HL-60 (cell line): ENCODE data around the gene P4HA2.

ENCODE experiments used
- POLR2AphosphoS5 ChIP-seq: IDR thresholded peaks from 2 replicates; pipeline ENCODE4 v1.6.1; 2012; ENCODE audit warnings: low read depth
- TF ChIP-seq, protein P1 (sequence below): IDR thresholded peaks from one replicate; pipeline ENCODE4 v1.5.1; 2011; ENCODE audit warnings: low read length, control low read depth, inconsistent platforms; ENCODE audit not compliant: insufficient read depth

DNA sequence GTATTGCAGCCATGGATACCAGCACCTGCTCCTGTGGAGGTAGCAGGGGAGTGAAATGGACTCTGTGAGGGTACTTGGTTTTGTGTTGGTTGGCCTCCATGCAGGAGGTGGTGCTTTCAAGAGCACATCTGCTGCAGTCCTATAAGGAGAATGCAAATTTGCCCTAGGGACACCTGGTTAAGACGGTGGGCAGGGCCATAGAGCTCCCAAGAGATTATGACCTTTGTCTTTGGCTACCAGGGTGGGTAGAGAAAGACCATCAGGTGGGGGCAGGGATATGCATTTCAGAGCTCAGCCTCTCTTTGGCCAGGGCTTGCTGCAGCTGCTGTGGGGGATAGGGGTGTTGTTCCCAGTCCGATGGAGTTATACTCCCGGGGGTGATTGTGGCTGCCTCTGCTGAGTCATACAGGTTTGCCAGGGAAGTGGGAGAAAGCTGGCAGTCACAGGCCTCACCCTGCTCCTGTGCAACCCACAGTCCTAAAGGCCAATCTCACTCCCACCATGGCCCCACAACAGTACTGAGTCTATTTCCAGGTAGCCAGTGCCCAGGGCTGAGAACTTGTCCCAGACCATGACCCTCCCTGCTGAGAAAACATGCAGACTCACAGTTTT lies 15.8 kb upstream of the P4HA2 start:
- TF ChIP-seq, protein P1, sequence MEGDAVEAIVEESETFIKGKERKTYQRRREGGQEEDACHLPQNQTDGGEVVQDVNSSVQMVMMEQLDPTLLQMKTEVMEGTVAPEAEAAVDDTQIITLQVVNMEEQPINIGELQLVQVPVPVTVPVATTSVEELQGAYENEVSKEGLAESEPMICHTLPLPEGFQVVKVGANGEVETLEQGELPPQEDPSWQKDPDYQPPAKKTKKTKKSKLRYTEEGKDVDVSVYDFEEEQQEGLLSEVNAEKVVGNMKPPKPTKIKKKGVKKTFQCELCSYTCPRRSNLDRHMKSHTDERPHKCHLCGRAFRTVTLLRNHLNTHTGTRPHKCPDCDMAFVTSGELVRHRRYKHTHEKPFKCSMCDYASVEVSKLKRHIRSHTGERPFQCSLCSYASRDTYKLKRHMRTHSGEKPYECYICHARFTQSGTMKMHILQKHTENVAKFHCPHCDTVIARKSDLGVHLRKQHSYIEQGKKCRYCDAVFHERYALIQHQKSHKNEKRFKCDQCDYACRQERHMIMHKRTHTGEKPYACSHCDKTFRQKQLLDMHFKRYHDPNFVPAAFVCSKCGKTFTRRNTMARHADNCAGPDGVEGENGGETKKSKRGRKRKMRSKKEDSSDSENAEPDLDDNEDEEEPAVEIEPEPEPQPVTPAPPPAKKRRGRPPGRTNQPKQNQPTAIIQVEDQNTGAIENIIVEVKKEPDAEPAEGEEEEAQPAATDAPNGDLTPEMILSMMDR = no peak
- no peak for TF ChIP-seq POLR2AphosphoS5
